Amygdala (tissue), 56 donors: ENCODE results near the gene EIF4E1B.

Source experiments
- DNase-seq, 56 donors: peaks; one replicate each; lab custom pipeline; 2025; lab: John Stamatoyannopoulos, UW

The EIF4E1B gene

GRCh38 chr5:176679365-176680225 is 49.1 kb downstream of the EIF4E1B start:
- DNase-seq, result no peak

DNA sequence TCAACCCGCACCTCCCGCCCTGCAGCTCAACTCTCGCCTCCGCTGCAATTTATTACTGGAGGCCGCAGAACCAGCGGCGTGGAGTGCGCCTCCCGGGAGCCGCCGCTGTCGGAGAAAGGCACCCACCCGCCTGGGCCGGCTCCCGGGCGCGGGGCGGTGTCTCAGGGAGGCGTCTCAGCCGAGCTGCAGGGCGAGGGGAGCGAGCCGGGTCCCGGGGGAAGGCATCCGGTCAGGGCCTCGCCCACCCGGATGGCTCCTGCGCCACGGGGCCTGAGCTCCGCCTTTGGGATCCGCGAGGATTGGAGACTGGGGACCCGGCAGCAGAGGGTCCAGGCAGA is 49.7 kb downstream of the EIF4E1B start:
- no peak for DNase-seq

DNA sequence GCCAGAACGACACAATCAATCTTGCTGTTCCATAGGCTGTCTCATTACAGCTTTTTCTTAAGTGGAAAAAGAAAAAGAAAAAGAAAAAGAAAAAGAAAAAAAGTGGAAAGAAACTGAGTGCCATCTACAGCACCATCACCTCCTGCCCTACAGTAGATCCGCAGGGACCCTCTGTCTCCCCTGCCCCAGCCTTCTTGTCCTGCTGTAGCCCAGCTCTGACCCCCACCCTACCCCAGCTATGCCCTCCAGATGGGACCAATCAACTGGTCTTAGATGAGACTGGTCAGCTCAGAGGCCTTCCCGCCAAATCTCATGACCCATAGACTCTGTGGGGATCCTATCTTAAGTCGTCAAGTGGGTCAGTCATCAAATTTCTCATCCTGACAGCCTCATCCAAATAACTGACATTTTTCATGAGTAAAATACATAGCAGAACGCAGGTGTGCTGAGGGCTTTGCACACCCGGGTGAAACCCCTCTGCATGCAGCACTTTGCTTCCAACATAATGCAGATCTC is 51.6 kb downstream of the EIF4E1B start:
- no peak for DNase-seq

DNA sequence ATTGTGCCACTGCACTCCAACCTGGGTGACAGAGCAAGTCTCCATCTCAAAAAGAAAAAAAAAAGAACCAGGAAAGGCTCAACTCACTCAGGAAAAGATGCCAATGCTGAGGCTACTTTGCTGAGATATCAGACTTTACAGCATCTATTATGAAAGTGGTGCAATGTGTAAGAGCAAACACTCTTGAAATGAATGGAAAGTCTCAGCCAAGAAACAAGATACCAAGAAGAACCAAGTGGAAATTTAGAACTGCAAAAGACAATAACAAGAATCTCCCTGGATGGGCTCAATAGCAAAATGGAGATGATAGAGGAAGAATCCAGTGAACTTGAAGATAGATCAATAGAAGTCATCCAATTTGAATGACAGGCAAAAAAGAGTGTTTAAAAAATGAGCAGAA is 54.5 kb downstream of the EIF4E1B start:
- DNase-seq, result no peak

GRCh38 chr5:176687247-176687646 is 56.8 kb downstream of the EIF4E1B start:
- DNase-seq, result no peak

DNA sequence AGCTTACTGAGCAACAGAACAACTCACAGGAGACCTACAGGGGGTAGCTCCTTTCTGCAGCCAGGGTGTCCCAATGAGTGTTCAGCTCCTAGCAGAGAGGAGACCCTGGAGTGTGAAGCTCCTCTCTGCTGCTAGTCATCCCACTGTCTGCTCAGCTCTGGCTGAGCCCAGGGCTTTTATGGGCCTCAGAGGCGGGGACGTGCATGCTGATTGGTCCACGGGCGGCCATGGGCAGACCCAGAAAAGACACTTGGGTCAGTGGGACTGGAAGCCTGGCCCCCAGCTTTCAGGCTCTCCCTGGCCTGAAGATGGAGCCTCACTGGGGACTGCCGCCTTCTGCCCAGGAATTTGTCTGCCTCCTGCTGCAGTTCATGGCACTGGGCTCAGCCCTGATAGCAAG is 57.4 kb downstream of the EIF4E1B start:
- DNase-seq, result no peak

DNA sequence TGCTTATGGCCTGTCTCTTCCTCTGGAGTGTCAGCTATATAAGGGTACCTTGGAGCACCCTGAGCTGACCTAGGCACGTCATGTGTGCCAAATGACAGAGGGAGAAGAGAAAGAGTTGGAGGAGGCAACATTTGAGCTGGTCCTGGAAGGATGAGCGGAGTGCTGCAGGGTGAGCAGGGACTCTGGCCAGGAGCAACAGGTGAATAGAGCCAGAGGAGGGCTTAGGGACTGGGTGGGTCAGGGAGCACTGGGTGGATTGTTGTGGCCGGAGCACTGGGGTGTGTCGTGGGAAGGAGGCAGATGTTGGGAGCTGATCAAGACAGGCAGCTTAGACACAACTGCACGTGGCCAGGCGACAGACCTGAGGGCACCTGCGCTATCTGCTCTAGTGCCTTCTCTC is 60.4 kb downstream of the EIF4E1B start:
- no peak for DNase-seq

GRCh38 chr5:176691524-176691923 is 61.0 kb downstream of the EIF4E1B start:
- DNase-seq, result no peak

GRCh38 chr5:176692326-176692725 is 61.9 kb downstream of the EIF4E1B start:
- DNase-seq, result no peak

GRCh38 chr5:176692839-176693476 is 62.5 kb downstream of the EIF4E1B start:
- DNase-seq, result no peak

GRCh38 chr5:176693477-176693851 is 63.0 kb downstream of the EIF4E1B start:
- DNase-seq, result no peak

- no peak for DNase-seq
Measured at GRCh38 chr5:176694146-176694545, 63.7 kb downstream of the EIF4E1B start.

GRCh38 chr5:176694631-176695030 is 64.2 kb downstream of the EIF4E1B start:
- no peak for DNase-seq

GRCh38 chr5:176695073-176695472 is 64.6 kb downstream of the EIF4E1B start:
- no peak for DNase-seq
